ENCODE data around the gene MEMO1.

Gene MEMO1

GRCh38 chr2:31823558-31823957 lies 187.2 kb downstream of the MEMO1 start:
- no peak for DNase-seq (ENCODE audit: low spot score)

- no peak for DNase-seq (ENCODE audit: low spot score)
These were observed 188.2 kb downstream of the MEMO1 start for GRCh38 chr2:31822587-31822986.

All from hematopoietic multipotent progenitor cell treated with erythropoietin and hydrocortisone succinate and interleukin-3 and kit ligand, for 15 days (in vitro differentiated cells).